Left ventricle myocardium inferior (tissue), 1 donor: Measurements from ENCODE around the gene FA2H. TPM values are rescaled to one million over a fixed set of nuclear protein-coding genes. Genes with fewer than 3 reads are reported as not detected.
"Not testable (repeated sequence)": the region's sequence is repeated elsewhere in the genome, so short reads cannot be mapped to it uniquely, and the experiment has no call there.

ENCODE experiments used
- DNase-seq: peaks from one replicate; pipeline ENCODE4 v3.0.0-alpha.2; 2020
- H3K27ac ChIP-seq: fragments of 200-600 bp; replicated peaks from 2 replicates; pipeline ENCODE4 v1.8.0; 2021
- H3K27me3 ChIP-seq: fragments of 200-600 bp; 2 replicates; pipeline ENCODE4 v1.8.0; 2021; ENCODE audit warnings: low read depth
- H3K36me3 ChIP-seq: fragments of 200-600 bp; 2 replicates; pipeline ENCODE4 v1.8.0; 2021
- H3K4me1 ChIP-seq: fragments of 200-600 bp; 2 replicates; pipeline ENCODE4 v1.8.0; 2021
- H3K4me3 ChIP-seq: fragments of 200-600 bp; 2 replicates; pipeline ENCODE4 v1.8.0; 2021; ENCODE audit warnings: mild to moderate bottlenecking, moderate library complexity
- H3K9me3 ChIP-seq: fragments of 200-600 bp; replicated peaks from 2 replicates; pipeline ENCODE4 v1.8.0; 2021
- CTCF ChIP-seq: fragments of 200-600 bp; IDR thresholded peaks from 2 replicates; pipeline ENCODE4 v1.8.0; 2021; ENCODE audit warnings: antibody characterized with exemption, mild to moderate bottlenecking, borderline replicate concordance
- intact Hi-C: fragments of 100-400 bp; cut with micrococcal nuclease; formaldehyde crosslinking; loops from one replicate; pipeline ENCODE4 v1.11.0; 2022
- long read RNA-seq: library from polyadenylated mRNA; unstranded; transcript quantifications from one replicate; pipeline ENCODE4 v2.0.0, GENCODE V29; 2021
- total RNA-seq: library from RNA; stranded (reverse); fragmentation: NEBNext Ultra II Directional; extraction: Animal tissue kit (Norgen Biotek cat#: 25700); gene quantifications from one replicate; pipeline ENCODE4 v1.2.1, GENCODE V29; 2021
- donor health status: DM: no; HTN: yes; CAD: no; lungs with severe emphysema.

The FA2H gene
- total RNA-seq, result not detected
- long read RNA-seq, result 0 reads

GRCh38 chr16:74774223-74775139 is at the start of gene FA2H:
Gene FA2H (minus strand): TSS chr16:74774820. CDS start chr16:74774755, 65 bp downstream.
- Histone ChIP-seq H3K27ac (no peak within 1 kb of the TSS), H3K36me3 (no peaks in the 10 kb centered on the region), H3K9me3 (no peaks in the 10 kb centered on the region), H3K4me3 (peak within 1 kb of the TSS; percentile 64), H3K27me3 (peaks cover 77% of the 10 kb centered on the region), H3K4me1 (peaks cover 13% of the 10 kb centered on the region)
- intact Hi-C loops, result no loop called here
- TF ChIP-seq CTCF, result peak; percentile 49
- DNase-seq, result peak; percentile 49

GRCh38 chr16:74817851-74818250 is 43.2 kb upstream of the FA2H start:
- no peak overlapping the region for H3K4me3 ChIP-seq
- peaks cover 28% of the 10 kb centered on the region for H3K9me3 ChIP-seq
- no peak for DNase-seq
- no peak for TF ChIP-seq CTCF
- H3K36me3 ChIP-seq, result no peaks in the 10 kb centered on the region
- peaks cover 14% of the 10 kb centered on the region for H3K27me3 ChIP-seq
- peaks cover 3% of the 10 kb centered on the region for H3K4me1 ChIP-seq
- H3K27ac ChIP-seq, result no peak overlapping the region
- intact Hi-C loops, result no loop called here

GRCh38 chr16:74813109-74813641 is 38.6 kb upstream of the FA2H start:
- DNase-seq, result peak; percentile 71
- H3K4me3 ChIP-seq, result no peak overlapping the region
- H3K36me3 ChIP-seq, result no peaks in the 10 kb centered on the region
- H3K9me3 ChIP-seq, result no peaks in the 10 kb centered on the region
- intact Hi-C loops, result no loop called here
- H3K27ac ChIP-seq, result no peak overlapping the region
- peaks cover 3% of the 10 kb centered on the region for H3K4me1 ChIP-seq
- H3K27me3 ChIP-seq, result no peaks in the 10 kb centered on the region
- peak; percentile 95 for TF ChIP-seq CTCF

GRCh38 chr16:74811911-74812310 is 37.3 kb upstream of the FA2H start:
- DNase-seq, result no peak
- intact Hi-C loops, result no loop called here
- no peaks in the 10 kb centered on the region for H3K9me3 ChIP-seq
- no peaks in the 10 kb centered on the region for H3K27me3 ChIP-seq
- no peaks in the 10 kb centered on the region for H3K36me3 ChIP-seq
- H3K27ac ChIP-seq, result no peak overlapping the region
- H3K4me1 ChIP-seq, result peaks cover 3% of the 10 kb centered on the region
- no peak for TF ChIP-seq CTCF
- H3K4me3 ChIP-seq, result no peak overlapping the region

- H3K4me3 ChIP-seq, H3K27me3 ChIP-seq, H3K36me3 ChIP-seq, intact Hi-C loops, DNase-seq, H3K9me3 ChIP-seq, H3K4me1 ChIP-seq, H3K27ac ChIP-seq: not testable (repeated sequence)
Observed at GRCh38 chr16:74811216-74811615, 36.6 kb upstream of the FA2H start.
